GM19324 (cell line): ENCODE data around the gene FILIP1.

Source experiments
- ATAC-seq: cut with Tn5 transposase; IDR thresholded peaks from one replicate; pipeline ENCODE4 v1.9.1; 2021; ENCODE audit warnings: mild to moderate bottlenecking, moderate library complexity; ENCODE audit not compliant: unreplicated experiment, low FRiP score

Gene FILIP1

DNA sequence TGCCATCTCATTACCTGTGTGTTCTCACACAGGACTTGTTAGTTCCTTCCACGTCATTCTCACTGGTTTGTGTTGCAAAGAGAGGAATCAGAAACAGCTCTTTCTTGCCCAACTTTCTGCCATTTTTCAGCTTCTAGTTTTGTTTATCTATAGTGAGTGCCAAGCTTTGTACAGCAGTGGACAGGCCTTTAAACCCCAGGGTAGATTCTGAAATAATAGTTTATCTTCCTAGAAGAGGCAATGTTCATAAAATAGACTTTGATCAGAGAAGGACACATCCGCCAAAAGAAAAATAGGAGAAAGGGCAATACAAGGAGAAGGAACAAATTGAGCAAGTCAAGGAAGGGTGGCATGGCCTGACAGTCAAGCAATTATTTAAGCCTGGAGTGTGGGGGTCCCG, 191.3 kb downstream of the FILIP1 start:
- ATAC-seq = no peak

DNA sequence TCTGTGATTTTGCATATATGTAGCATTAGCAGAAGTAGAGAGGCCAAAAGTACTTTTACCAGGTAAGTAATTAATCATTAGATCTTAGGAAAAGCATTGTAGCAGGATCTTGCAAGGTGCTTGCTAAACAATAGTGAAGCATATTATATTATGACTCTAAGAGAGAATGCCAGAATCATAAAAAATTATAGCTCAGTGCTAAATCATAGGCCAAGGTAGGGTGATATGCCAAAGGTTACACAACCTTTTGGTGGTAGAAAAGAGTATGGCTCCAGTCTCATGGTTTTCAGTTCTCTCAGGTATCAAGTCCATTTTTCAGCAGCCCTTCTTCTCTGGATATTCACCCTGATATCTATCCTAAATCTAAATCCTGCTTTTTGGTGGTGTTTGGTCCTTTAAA, 192.1 kb downstream of the FILIP1 start:
- no peak for ATAC-seq

GRCh38 chr6:75301088-75301487, 192.5 kb downstream of the FILIP1 start:
- ATAC-seq = no peak

GRCh38 chr6:75300531-75300855, 193.1 kb downstream of the FILIP1 start:
- no peak for ATAC-seq

DNA sequence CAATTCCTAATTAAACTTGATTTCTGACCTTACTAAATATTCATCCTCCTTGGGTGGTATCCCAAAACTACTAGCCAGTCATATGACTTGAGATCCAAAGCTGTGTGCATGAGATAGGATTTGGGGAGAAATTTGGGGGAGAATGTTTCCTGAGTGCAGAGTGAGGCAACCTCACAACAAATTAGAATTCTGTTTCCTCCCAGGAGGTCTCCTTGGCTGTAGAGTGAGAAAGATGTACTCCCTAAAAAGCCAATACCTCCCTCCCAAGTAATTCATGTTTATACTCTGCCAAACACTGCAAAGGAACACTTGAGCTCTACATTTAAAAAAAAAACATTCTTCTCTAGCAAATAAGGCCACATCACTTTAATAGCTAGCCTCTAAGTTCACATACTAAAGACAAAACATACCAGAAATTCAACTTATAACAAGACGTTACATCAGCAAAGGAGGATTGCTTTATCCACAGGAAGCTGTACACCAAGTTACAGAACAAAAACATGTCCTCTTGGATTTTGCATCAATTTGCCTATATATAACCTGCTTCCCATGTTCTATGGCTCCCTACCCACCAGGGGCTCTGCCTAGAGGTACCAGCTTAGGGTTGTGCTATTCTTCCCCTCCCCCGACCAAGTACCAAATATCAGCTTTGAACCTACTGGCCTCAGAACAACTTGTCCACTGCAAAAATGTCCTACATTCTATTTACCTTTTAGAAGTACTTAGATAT, 193.6 kb downstream of the FILIP1 start:
- ATAC-seq = no peak

DNA sequence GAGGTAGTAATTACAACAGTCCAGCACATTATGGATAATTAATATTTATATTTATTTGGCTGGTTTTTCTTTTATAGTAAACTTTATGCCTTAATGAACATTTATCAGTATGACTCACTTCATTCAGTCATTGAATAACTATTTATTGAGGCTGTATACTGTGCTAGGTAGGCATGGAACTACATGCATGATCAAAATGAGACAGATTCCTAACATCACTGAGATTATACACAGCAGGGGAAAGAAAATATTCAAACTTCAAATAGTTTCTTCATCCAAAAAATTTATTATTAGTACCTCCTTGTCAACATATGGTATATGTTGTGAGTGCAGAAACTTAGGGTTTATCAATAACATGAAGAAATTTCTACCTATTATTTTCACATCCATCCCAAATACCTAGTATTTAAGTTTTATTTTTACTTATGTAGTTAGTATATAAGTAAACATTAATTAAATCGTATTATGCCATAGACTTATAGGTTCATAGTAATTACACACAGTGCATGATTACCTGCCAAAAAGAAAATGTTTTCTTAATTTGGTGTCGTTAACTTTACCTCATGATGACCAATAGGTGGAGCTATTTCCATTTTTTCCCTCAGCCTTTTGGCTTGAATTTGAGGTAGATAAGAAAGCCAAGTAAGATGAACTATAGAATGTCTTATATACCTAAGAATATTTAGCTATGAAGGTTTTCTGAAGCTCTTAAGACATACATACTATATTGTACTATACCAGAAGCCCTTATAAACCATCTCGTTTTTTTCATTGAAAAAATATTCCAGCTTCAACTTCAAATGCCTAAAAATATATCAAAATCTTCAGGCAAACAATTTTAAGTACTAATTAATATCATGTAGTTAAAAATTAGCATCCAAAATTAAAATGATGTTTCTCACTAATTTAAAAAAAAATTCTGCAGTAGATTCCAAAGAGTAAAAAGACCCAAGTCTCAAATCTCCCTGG, 196.5 kb downstream of the FILIP1 start:
- no peak for ATAC-seq

- ATAC-seq = no peak
Measured at GRCh38 chr6:75292555-75292954, 201.0 kb downstream of the FILIP1 start.

GRCh38 chr6:75291744-75292143, 201.9 kb downstream of the FILIP1 start:
- ATAC-seq = no peak

DNA sequence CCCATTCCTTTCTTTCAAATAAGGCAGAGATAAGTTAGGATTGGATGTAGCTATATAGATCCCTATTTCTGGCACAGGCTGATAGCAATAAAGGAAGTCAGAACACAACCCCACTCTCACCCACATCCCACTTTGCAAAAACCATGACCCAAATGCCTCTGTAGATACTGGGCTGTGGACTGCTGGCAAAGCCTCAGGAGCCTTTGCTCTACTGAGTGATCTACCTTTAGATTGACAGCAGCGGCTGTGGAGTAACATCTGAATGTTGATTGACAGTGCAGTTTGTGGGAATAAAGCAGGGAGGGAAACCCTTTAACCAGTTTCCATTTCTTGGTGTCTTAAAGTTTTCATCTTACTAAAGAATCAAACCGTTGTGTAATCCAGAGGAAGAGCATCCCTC, 202.3 kb downstream of the FILIP1 start:
- no peak for ATAC-seq

DNA sequence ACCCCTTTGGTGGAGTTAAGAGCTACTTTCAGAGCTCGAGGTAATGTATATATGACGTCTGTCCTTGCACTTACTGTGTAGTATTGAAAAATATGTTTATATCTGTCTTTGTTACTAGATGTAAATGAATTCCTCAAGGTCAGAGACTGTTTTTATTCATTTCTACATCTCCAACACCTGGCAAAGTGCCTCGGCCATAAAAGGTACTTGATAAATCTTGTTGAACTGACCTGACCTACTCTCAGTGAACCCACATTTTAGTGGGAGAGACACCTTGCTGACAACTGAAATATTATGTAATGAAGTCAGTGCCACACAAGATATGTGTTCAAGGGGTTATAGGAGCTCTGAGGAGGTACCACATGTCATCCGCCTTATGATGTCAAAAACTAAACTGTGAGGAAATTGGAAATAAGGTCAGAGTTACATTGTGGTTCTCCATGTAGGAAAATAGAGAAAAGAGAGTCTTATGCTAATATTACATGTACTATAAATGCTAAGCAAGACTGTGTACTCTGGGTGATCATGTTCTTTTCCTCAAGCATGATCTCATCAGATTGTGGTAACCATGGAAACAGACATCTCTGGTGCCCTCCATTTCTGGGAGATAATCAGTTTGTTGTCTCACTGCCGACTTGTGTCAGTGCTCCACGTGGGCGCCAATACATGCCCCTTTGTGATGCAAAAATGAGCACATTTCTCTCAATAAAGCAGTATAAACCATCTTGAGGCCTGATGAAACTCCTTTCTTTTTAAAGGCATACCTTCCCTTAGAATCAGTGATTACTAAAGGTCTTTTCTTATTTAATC, 203.3 kb downstream of the FILIP1 start:
- ATAC-seq = no peak

GRCh38 chr6:75288023-75288422, 205.6 kb downstream of the FILIP1 start:
- no peak for ATAC-seq

GRCh38 chr6:75287424-75287823, 206.2 kb downstream of the FILIP1 start:
- no peak for ATAC-seq

- no peak for ATAC-seq
Measured at GRCh38 chr6:75286955-75287354, 206.6 kb downstream of the FILIP1 start.

DNA sequence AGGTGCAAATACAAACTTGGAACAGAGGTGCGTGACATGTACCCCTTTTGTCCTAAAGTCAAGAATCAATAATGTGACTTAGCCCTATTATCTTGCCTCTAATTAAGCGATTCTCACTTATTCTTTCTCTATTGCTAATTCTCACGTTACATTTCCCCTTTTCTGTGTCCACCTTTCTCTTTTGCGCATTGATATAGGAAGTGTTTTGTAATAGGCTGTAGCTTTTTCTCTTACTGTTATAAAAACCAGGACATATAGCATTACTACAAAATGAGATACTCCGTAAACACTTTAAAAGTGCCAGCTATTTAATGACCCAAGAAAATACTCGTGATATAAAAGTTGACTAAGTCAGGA, 208.3 kb downstream of the FILIP1 start:
- ATAC-seq = peak; percentile 4

- ATAC-seq = peak; percentile 95
Measured at GRCh38 chr6:75284632-75285282, 208.8 kb downstream of the FILIP1 start, which contains the start of gene TMEM30A. Gene TMEM30A (minus strand): TSS chr6:75284792. CDS start chr6:75284638, 154 bp downstream.

DNA sequence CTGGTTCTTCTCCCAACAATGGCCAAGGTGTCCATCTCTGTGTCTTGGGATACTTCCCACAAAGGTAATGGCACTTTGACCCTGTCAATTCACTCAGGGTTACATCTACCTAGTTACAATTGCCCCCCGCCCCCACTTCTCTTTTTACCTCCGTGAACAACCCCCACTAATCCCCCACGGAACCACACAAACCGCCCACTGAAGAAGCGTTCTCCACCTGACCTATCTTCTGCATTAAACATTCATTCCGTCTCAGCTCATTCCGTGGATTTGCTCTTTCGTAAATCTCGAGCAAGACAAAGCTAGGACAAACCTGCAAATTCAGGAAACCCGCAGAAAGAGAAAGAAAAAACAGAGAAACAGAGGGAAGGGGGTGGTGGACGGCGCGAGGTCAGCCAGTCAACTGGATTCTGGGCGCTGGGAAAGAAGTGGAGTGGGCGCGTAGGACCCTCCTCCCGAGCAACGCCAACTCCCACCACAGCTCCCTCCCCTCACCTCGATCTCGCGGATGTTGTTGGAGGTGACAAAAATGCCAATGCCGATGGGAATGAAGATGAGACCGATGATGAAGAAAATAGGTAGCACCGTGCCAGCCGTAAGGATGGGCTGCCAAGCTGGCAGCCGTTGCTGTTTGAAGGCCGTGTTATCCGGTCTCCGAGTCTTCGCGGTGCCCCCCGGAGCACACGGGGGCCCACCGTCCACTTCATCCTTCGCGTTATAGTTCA, 209.5 kb downstream of the FILIP1 start:
- peak; percentile 29 for ATAC-seq

DNA sequence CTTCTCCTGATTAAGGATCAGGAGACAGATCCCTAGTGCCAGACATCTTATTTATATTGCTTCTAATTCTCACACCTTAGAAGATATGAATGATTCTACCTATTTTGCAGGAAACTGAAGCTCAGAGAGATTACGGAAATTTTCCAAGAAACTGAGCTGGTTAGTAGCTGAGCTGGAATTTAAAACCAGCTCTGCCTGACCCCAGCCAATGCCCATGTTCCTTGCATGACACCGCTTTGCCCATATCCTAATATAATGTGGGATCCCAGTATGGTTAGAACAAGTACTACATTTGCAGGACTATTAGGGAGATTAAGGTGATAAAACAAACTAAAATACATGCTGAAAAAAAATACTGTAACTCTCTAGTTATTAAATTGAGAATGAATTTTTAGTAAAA, 210.9 kb downstream of the FILIP1 start:
- no peak for ATAC-seq

- ATAC-seq = no peak
Measured at GRCh38 chr6:75281653-75282052, 211.9 kb downstream of the FILIP1 start.

- no peak for ATAC-seq
Measured at GRCh38 chr6:75280131-75280855, 213.3 kb downstream of the FILIP1 start.
